AG04449 (cell line): Measurements from ENCODE around the gene SERP2.

Experiments used
- CTCF ChIA-PET: fragments of 350-600 bp; formaldehyde crosslinking; extraction: SDS; loops from one replicate; lab custom pipeline; 2021; ENCODE audit warnings: antibody characterized with exemption; lab: Yijun Ruan, JAX
- POLR2A ChIA-PET: fragments of 400-600, 350-600 bp; formaldehyde crosslinking; extraction: SDS; loops from one replicate; lab custom pipeline; 2020; ENCODE audit warnings: antibody characterized with exemption, inconsistent platforms; lab: Yijun Ruan, JAX
- DNase-seq: peaks from one replicate; pipeline ENCODE4 v3.0.0-alpha.2; 2010; ENCODE audit warnings: low read depth, low spot score
- H3K4me3 ChIP-seq: 2 replicates; pipeline ENCODE4 v1.5.1; 2011; ENCODE audit warnings: low read depth, mild to moderate bottlenecking, control low read depth, low read length
- TF ChIP-seq, protein P1 (sequence below): IDR thresholded peaks from one replicate; pipeline ENCODE4 v1.5.1; 2011; ENCODE audit warnings: mild to moderate bottlenecking, moderate library complexity, low read length, control low read depth, inconsistent platforms; ENCODE audit not compliant: insufficient read depth; ENCODE audit errors: missing control alignments

SERP2 gene

DNA sequence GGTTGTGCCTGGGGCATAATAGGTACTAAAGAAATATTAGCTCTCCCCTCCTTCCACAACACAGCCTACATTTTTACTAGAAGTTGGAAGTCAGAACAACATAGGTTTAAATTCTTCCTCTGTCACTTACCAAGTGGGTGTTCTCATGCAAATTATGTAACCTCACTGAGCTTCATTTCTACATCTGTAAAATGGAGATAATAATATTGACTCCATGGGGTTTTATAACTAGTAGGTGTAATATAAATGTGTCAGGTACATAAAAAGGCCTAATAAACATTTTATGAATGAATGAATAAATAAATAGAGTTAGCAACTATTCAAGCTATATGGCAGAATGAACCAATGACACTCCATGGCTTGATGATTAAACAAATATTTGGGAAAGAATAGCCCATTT, 27.1 kb upstream of the SERP2 start:
- ChIA-PET POLR2A (no interaction called here), CTCF (interaction anchor here (0.7 kb wide), 1 partner anchor 12 kb away, joined by 3 read pairs; no protein-coding TSS in a partner anchor)
- no peak for DNase-seq
- no peak overlapping the region for H3K4me3 ChIP-seq
- TF ChIP-seq, protein P1, sequence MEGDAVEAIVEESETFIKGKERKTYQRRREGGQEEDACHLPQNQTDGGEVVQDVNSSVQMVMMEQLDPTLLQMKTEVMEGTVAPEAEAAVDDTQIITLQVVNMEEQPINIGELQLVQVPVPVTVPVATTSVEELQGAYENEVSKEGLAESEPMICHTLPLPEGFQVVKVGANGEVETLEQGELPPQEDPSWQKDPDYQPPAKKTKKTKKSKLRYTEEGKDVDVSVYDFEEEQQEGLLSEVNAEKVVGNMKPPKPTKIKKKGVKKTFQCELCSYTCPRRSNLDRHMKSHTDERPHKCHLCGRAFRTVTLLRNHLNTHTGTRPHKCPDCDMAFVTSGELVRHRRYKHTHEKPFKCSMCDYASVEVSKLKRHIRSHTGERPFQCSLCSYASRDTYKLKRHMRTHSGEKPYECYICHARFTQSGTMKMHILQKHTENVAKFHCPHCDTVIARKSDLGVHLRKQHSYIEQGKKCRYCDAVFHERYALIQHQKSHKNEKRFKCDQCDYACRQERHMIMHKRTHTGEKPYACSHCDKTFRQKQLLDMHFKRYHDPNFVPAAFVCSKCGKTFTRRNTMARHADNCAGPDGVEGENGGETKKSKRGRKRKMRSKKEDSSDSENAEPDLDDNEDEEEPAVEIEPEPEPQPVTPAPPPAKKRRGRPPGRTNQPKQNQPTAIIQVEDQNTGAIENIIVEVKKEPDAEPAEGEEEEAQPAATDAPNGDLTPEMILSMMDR = no peak

DNA sequence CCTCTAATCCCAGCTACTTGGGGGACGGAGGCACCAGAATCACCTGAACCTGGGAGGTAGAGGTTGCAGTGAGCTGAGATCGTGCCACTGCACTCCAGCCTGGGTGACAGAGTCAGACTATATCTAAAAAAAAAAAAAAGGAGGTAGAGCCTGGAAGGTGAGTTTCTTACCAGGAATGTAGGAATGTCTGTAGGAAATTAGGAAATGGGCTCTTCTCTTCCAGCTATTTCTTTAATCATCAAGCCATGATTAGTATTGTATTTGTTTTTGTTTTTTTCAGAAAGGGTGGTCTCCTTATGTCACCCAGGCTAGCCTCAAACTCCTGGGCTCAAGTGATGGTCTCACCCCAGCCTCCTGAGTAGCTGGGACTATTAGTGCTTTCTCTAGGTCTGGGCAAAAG, 26.3 kb upstream of the SERP2 start:
- no peak overlapping the region for H3K4me3 ChIP-seq
- CTCF ChIA-PET = no interaction called here
- TF ChIP-seq, protein P1 = no peak
- DNase-seq = no peak
- POLR2A ChIA-PET = interaction anchor here (0.6 kb wide), 1 partner anchor 134 kb away, joined by 4 read pairs; no protein-coding TSS in a partner anchor

DNA sequence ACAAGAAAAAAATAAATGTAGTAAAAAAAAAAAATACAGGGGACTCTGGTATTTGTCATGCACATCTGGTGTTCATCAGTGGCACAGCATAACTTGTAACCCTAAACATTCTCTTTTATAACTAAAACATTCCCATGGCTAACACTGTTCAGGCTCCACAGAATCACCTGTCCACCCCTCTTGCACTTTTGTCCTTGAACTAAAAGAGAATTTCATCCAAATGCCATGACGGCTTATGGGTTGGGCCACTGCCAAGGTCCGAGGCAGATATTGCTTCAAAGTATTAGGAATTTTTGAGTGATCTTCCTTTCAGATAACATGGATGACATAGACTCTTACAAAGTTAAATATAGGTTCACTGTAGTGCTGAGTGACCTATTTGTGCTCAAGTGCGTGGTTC, 25.7 kb upstream of the SERP2 start:
- POLR2A ChIA-PET = interaction anchor here (0.6 kb wide), 1 partner anchor 134 kb away, joined by 4 read pairs; no protein-coding TSS in a partner anchor
- CTCF ChIA-PET = no interaction called here
- TF ChIP-seq, protein P1 = no peak
- no peak overlapping the region for H3K4me3 ChIP-seq
- no peak for DNase-seq

DNA sequence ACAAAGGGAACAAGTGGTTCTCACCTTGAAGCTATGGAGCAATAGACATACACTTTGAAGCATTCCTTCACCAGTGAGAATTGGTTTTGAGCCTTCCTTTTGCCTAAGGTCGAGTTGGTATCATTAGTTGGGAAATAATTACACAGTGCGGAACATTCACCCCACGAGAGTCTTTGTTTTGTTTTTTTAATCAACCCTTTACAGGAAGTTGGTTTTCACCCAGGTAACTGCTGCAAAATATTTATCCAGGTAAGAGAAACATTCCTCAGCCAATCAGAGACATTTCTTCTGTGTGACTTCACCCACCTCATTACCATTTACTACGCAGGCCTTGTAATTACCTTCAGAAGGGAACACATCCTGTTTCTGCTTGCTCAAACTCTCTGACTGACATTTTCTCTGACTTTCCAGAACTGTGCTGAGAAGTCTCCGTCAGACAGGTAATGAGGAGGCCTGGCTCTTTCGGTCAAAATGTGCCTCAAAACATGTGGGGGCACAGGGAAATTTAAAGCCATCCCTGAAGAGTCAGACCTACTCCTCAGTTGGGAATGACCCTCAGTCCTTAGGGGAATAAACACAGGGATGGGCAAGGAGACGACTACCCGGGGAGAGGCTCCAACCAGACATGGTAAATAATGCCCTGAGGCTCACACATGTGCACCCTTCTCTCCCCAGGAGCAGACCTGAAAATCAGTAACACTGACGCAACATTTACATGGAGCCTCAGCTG, 22.7 kb upstream of the SERP2 start:
- H3K4me3 ChIP-seq = no peak overlapping the region
- no peak for DNase-seq
- CTCF ChIA-PET = no interaction called here
- TF ChIP-seq, protein P1 = no peak
- POLR2A ChIA-PET = no interaction called here

DNA sequence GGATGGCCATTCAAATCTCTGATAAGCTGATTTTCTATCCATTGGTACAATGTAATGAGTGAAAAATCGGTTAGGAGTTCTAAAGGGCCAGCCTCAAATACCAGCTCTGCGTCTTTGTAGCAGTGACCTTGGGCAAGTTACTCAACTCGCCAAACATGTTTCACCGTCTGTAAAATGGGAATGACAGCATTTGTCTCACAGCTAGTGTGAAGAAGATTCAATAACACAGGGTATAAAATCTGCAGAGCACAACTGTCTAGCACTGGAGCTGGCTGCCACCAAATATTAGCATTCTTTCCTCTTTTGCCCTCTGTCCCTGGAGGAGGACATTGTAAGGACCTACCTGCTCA, 22.1 kb upstream of the SERP2 start:
- DNase-seq = no peak
- no peak overlapping the region for H3K4me3 ChIP-seq
- POLR2A ChIA-PET = no interaction called here
- TF ChIP-seq, protein P1 = no peak
- CTCF ChIA-PET = no interaction called here

DNA sequence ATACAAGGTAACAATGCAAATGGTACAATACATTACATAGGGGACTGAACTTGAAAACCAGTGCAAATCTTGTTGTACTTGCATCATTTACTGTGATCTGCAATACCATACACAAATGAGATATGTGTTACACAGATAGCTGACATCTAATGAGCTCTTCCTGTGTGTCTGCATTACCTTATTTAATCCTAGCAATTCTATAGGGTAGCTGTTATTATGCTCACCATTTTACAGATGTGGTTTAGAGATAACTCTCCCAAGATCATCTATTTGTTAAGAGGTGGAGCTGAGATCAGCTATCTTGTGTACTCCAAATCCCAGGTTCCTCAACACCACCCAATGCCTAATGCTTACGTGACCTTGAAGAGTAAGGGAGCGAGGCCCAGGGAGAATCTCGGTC, 21.4 kb upstream of the SERP2 start:
- TF ChIP-seq, protein P1 = no peak
- CTCF ChIA-PET = no interaction called here
- POLR2A ChIA-PET = no interaction called here
- H3K4me3 ChIP-seq = no peak overlapping the region
- DNase-seq = no peak
